GM04503 (cell line): Measurements from ENCODE around the gene C1orf21.

Source experiments
- DNase-seq: peaks from one replicate; pipeline ENCODE4 v3.0.0-alpha.2; 2012; ENCODE audit warnings: low read depth

The C1orf21 gene

GRCh38 chr1:184416481-184416880 lies 29.7 kb downstream of the C1orf21 start:
- DNase-seq, result no peak

- DNase-seq, result no peak
Measured at GRCh38 chr1:184416946-184417345, 30.1 kb downstream of the C1orf21 start.

DNA sequence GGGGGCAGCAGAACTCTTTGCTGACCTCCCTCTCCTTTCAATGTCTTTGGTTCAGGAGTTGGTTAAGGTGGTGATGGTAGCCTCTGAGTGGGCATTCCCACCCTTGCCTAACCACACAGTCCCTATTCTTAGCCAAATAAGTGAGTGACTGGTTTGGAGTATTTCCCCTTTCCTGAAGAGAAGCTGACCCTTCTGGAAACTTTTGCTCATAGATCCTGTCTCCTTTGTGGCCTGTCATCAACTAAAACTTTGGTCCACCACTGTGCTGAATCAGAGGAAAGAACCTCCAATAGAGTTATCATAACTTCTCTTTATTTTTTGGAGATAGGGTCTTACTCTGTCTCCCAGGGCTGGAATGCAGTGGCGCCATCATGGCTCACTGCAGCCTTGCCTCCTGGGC lies 31.1 kb downstream of the C1orf21 start:
- no peak for DNase-seq

DNA sequence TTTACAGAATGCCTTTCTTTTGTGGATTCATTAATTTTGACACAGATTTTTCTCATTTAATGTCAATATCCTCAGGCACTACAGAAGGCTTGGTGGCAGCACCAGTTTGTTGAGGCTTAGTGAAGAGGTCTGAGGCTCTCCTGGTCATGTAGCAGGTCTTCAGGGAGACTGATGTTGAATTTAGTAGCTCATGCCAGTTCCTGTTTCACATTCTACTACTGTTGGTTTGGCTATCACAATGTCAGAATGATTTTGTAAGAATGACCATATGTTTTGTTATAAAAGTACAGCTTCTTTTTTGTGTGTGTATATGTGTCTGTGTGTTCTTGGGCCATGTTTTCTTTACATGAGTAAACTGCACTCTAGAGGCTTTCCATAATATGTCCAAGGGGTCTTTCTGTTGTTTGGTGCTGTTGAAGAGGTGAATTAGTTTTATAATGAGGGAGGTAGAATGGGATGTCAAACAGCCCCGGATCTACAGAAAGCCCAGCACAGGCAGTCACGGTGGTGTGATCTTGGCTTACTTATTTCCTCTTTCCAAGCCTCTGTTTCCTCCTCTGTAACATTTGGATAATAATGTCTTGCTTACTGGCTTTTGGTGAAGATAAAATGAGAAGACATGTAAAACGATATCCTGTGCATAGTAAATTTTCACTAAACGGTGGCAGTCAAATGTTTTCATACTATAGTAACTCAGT lies 32.0 kb downstream of the C1orf21 start:
- DNase-seq, result no peak

GRCh38 chr1:184419350-184420161 lies 32.7 kb downstream of the C1orf21 start:
- DNase-seq, result no peak

DNA sequence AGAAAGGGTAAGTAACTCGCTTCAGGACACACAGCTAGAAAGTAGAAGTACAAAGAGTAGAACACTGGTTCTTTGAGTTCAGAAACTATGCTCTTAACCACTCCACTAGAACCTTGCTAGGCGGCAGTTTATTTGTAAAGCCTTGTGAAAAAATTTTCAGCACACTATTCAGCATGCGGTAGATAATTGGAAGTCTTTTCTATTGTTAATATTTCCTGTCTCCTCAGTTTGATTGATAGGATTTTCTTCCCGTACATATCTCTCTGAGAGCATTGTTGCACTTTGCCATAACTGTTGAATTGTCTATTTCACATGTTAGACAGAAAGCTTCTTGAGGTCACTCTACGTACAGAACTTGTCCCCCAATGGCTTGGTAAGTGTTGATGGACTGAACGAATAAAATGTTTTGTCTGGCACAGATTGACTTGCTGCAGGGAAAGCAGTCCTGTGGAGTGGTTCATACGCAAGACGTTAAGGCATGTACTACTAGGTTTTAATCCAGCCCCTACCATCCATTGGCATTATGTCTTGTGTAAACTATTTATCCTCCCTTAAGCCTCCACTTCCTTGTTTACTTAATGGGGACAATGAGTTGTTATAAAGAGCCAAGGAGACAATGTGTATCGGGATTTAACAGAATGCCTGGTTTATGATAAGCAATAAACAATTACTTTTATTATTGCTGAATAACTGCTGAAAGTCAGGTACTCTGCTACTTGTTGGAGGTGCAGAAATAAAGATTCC lies 35.8 kb downstream of the C1orf21 start:
- no peak for DNase-seq

- no peak for DNase-seq
Measured at GRCh38 chr1:184423649-184424048, 36.8 kb downstream of the C1orf21 start.

GRCh38 chr1:184424157-184424556 lies 37.3 kb downstream of the C1orf21 start:
- DNase-seq, result no peak

- DNase-seq, result no peak
Measured at GRCh38 chr1:184424945-184425344, 38.1 kb downstream of the C1orf21 start.

DNA sequence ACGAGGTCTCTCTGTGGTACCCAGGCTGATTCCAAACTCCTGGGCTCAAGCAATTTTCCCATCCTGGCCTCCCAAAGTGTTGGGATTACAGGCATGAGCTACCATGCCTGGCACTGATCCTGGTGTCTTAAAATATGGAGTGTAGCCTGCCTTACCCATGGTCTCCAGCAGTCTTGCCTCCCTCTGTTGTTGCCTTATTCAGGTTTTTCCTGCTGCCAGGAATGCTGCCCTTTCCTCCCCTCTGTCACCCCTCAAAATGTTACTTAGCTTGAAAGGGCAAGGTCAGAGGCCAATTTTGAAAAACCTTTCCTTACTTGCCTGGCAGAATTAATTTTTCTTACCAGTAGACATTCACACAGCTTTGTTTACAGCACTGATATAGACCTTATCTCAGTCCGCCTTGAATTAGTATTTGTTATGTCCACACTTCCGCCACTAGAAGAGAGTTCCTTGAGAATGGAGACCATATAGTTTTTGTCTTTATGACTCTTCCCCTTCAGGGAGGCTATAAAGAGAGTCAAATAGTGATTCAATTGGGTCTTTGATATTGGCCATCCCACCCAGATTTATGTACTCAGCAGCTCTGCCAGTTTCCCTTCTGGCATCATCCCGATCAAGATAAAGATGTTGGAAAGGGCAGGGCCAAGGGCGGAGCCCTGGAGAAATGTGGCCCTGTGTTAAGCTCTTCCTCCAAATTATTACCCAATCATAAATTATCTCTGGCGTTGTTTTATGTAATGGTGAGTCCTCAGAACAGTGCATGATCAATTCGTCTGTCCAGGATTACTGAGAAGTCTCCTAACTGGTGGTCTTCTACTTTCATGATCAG lies 38.8 kb downstream of the C1orf21 start:
- no peak for DNase-seq

GRCh38 chr1:184426278-184426674 lies 39.4 kb downstream of the C1orf21 start:
- DNase-seq, result no peak

GRCh38 chr1:184427722-184428121 lies 40.9 kb downstream of the C1orf21 start:
- no peak for DNase-seq

GRCh38 chr1:184428604-184429003 lies 41.8 kb downstream of the C1orf21 start:
- DNase-seq, result no peak

DNA sequence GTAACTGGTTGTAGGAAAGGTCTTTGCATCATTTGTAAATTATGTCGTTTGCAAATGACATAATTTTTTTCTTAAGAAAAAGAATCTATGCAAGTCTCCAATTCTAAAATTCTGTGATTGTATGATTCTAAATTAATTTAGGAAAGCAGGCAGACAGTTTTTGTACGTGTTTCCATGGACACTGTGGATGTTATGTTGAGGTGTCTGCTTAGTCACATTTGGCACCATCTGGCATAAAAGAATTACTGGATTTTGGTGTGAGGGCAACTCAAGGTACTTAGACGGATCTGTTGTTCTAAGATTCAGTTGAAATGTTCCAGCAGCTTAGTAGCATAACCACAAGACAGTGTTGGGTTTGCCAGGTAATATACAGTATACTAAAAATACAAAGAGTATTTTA lies 42.5 kb downstream of the C1orf21 start:
- DNase-seq, result no peak

GRCh38 chr1:184433956-184434502 lies 47.2 kb downstream of the C1orf21 start:
- DNase-seq, result no peak

DNA sequence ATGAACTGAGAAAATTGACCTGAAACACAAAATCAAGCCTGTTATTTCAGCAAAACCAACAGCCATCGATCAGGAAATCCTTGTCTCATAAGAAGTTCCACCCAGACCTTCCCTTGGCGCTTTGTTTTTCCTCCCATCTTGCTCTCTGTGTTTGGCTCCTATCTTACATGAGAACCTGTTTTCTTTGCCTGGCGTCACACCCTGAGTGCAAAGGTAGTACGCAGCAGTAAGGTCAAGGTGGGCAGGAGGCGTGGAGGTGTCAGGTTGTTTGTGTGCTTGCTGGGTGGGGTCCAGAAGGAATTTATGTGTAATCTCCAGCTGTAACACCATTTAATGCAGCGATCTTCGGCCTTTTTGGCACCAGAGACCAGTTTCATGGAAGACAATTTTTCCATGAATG lies 50.5 kb downstream of the C1orf21 start:
- no peak for DNase-seq

- DNase-seq, result no peak
Measured at GRCh38 chr1:184438363-184438762, 51.5 kb downstream of the C1orf21 start.

DNA sequence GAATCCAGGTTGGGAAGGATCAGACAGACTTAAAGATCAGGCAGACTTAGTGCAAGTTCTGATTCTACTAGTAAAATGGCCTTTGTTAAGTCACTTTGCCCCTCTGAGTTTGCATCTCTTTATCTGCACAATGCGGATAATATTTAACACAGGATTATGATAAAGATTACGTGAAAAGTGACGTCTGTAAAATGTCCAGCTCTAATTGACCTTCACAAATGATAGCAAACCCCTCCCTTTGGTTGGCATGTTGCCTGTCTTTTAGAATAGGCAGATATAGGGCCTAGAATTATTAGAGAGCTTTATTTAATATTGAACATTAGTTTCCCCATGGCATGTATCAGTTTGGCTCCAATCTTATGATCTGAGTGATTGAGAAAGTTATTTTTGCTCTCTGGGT lies 55.4 kb downstream of the C1orf21 start:
- no peak for DNase-seq

DNA sequence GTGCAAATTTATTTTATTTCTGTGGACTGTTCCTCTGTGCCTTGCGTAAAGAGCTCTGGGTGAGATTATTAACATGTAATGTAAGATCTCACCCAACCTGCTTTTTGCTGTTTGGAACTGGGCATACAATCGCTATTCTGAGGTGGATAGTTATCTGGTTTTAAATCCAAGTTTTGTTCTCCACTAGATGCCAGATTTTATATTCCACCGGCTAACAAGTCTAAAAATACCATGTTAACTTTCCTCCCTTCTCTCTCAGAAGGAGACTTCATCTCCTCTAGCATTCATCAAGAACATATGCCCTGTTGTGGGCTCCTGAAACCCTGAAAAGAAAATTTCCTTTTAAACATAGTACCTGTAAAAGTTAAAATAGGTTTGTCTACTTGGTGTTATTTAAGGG lies 56.4 kb downstream of the C1orf21 start:
- DNase-seq, result no peak

GRCh38 chr1:184443624-184444023 lies 56.8 kb downstream of the C1orf21 start:
- no peak for DNase-seq

- no peak for DNase-seq
Measured at GRCh38 chr1:184445997-184446396, 59.2 kb downstream of the C1orf21 start.
